ENCODE data around the gene NME9.

DNA sequence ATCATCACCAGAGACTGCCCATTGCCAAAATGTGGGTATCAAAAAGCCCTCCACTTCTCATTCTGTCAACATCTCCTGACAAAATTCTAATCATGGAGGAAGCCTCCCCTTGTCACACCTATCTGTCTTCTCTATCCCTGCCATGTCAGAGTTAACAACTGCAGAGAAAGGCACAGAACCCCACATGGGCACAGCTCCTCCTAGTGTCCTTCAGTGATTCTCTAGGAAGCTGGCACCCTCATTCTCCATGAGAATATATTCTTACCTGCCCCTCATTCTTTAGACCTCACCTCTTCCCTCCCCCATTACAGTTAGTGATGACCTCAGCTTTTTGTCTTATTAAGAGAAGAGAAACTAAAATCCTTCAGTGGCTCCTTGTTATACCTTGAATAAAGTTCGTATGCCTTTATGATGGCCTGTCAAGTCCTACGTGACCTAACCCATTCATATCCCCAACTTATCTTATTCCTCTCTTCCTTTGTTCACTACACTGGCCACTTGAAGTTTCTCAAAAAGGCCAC, 44.6 kb downstream of the NME9 start:
- TF ChIP-seq, protein P1, sequence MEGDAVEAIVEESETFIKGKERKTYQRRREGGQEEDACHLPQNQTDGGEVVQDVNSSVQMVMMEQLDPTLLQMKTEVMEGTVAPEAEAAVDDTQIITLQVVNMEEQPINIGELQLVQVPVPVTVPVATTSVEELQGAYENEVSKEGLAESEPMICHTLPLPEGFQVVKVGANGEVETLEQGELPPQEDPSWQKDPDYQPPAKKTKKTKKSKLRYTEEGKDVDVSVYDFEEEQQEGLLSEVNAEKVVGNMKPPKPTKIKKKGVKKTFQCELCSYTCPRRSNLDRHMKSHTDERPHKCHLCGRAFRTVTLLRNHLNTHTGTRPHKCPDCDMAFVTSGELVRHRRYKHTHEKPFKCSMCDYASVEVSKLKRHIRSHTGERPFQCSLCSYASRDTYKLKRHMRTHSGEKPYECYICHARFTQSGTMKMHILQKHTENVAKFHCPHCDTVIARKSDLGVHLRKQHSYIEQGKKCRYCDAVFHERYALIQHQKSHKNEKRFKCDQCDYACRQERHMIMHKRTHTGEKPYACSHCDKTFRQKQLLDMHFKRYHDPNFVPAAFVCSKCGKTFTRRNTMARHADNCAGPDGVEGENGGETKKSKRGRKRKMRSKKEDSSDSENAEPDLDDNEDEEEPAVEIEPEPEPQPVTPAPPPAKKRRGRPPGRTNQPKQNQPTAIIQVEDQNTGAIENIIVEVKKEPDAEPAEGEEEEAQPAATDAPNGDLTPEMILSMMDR (conservative IDR thresholded peaks at IDR 0.05 in 1 of 2, IDR thresholded peaks at IDR 0.05 in 1 of 2; ENCODE audit: low read depth in 1 of 2, low read length in 2 of 2), result no peak
- TF ChIP-seq EZH2 (IDR thresholded peaks at IDR 0.05; ENCODE audit: low read length, missing control alignments), result no peak
